Liver (tissue), 9 donors: ENCODE data around the gene TACC2. TPM values are rescaled to one million over a fixed set of nuclear protein-coding genes. Genes with fewer than 3 reads are reported as not detected.

ENCODE experiments used
- DNase-seq: peaks from one replicate; pipeline ENCODE4 v3.0.0-alpha.2; 2017; ENCODE audit warnings: low spot score
- H3K27ac ChIP-seq, 2 donors: one replicate each; pipeline ENCODE4 v1.7.0; 2013; ENCODE audit warnings: inconsistent platforms in 2 of 2, low read length in 2 of 2, control low read depth in 1 of 2, low read depth in 1 of 2, mild to moderate bottlenecking in 1 of 2
- H3K27me3 ChIP-seq, 4 donors: one replicate each; pipeline versions ENCODE4 v1.6.1 to v1.7.0; 2013; ENCODE audit warnings: low read length in 3 of 4, inconsistent platforms in 1 of 4, mild to moderate bottlenecking in 1 of 4, moderate library complexity in 1 of 4; ENCODE audit not compliant: control insufficient read depth in 4 of 4, insufficient read depth in 4 of 4
- H3K36me3 ChIP-seq, 4 donors: one replicate each; pipeline versions ENCODE4 v1.6.1 to v1.7.0; 2013; ENCODE audit warnings: low read length in 3 of 4, mild to moderate bottlenecking in 3 of 4, low read depth in 1 of 4, moderate library complexity in 1 of 4; ENCODE audit not compliant: control insufficient read depth in 4 of 4, insufficient read depth in 3 of 4
- H3K4me1 ChIP-seq, 4 donors: one replicate each; pipeline versions ENCODE4 v1.6.1 to v1.7.0; 2013; ENCODE audit warnings: low read length in 3 of 4, mild to moderate bottlenecking in 3 of 4, moderate library complexity in 1 of 4; ENCODE audit not compliant: control insufficient read depth in 4 of 4, insufficient read depth in 4 of 4
- H3K4me3 ChIP-seq, 3 donors: one replicate each; pipeline versions ENCODE4 v1.6.1 to v1.7.0; 2013; ENCODE audit warnings: low read length in 3 of 3, control low read depth in 1 of 3, low read depth in 1 of 3, mild to moderate bottlenecking in 1 of 3
- H3K9ac ChIP-seq, 2 donors: one replicate each; pipeline ENCODE4 v1.7.0; 2013; ENCODE audit warnings: low read length in 2 of 2, mild to moderate bottlenecking in 2 of 2, moderate library complexity in 2 of 2, control low read depth in 1 of 2, low read depth in 1 of 2
- H3K9me3 ChIP-seq, 4 donors: one replicate each; pipeline versions ENCODE4 v1.6.1 to v1.7.0; 2013; ENCODE audit warnings: low read length in 3 of 4; ENCODE audit not compliant: control insufficient read depth in 4 of 4
- EGR1 ChIP-seq, 2 donors: IDR thresholded peaks; 2 replicates each; pipeline ENCODE4 v1.6.1; 2016 to 2018; ENCODE audit warnings: antibody characterized with exemption in 2 of 2, low read depth in 2 of 2
- FOXA1 ChIP-seq: IDR thresholded peaks from 2 replicates; pipeline ENCODE4 v1.6.1; 2016; ENCODE audit warnings: antibody characterized with exemption
- FOXA2 ChIP-seq: IDR thresholded peaks from 2 replicates; pipeline ENCODE4 v1.6.1; 2016; ENCODE audit warnings: antibody characterized with exemption
- GABPA ChIP-seq, 2 donors: IDR thresholded peaks in 1 of 2; conservative IDR thresholded peaks in 1 of 2; 2 replicates each; pipeline ENCODE4 v1.6.1; 2016; ENCODE audit warnings: antibody characterized with exemption in 2 of 2, mild to moderate bottlenecking in 1 of 2, moderate library complexity in 1 of 2
- HNF4A ChIP-seq, 2 donors: conservative IDR thresholded peaks; 2 replicates each; pipeline ENCODE4 v1.6.1; 2016; ENCODE audit warnings: antibody characterized with exemption in 2 of 2, mild to moderate bottlenecking in 2 of 2
- HNF4G ChIP-seq: IDR thresholded peaks from 2 replicates; pipeline ENCODE4 v1.6.1; 2016; ENCODE audit warnings: antibody characterized with exemption
- JUND ChIP-seq, 2 donors: IDR thresholded peaks; 2 replicates each; pipeline ENCODE4 v1.6.1; 2016; ENCODE audit warnings: antibody characterized with exemption in 2 of 2
- MAX ChIP-seq: IDR thresholded peaks from 2 replicates; pipeline ENCODE4 v1.6.1; 2016; ENCODE audit warnings: antibody characterized with exemption
- NR2F2 ChIP-seq: IDR thresholded peaks from 2 replicates; pipeline ENCODE4 v1.6.1; 2016; ENCODE audit warnings: antibody characterized with exemption
- RAD21 ChIP-seq, 2 donors: IDR thresholded peaks; 2 replicates each; pipeline ENCODE4 v1.6.1; 2016; ENCODE audit warnings: antibody characterized with exemption in 2 of 2, mild to moderate bottlenecking in 2 of 2
- REST ChIP-seq: IDR thresholded peaks from 2 replicates; pipeline ENCODE4 v1.6.1; 2016; ENCODE audit warnings: antibody characterized with exemption, mild to moderate bottlenecking
- RXRA ChIP-seq, 2 donors: IDR thresholded peaks; 2 replicates each; pipeline ENCODE4 v1.6.1; 2017 to 2018; ENCODE audit warnings: antibody characterized with exemption in 2 of 2, mild to moderate bottlenecking in 1 of 2
- SP1 ChIP-seq: IDR thresholded peaks from 2 replicates; pipeline ENCODE4 v1.6.1; 2018; ENCODE audit warnings: antibody characterized with exemption, mild to moderate bottlenecking
- TAF1 ChIP-seq: conservative IDR thresholded peaks from 2 replicates; pipeline ENCODE4 v1.6.1; 2016; ENCODE audit warnings: antibody characterized with exemption, mild to moderate bottlenecking
- YY1 ChIP-seq: IDR thresholded peaks from 2 replicates; pipeline ENCODE4 v1.6.1; 2016; ENCODE audit warnings: antibody characterized with exemption, mild to moderate bottlenecking
- WGBS: extraction: QIAGEN DNeasy Blood & Tissue Kit; methylation state at CpG from one replicate; pipeline ENCODE4 v1.1.7; 2013; 5-methylcytosine and 5-hydroxymethylcytosine counted together
- polyA plus RNA-seq, 2 donors: library from polyadenylated mRNA; stranded (reverse) in 1 of 2; unstranded in 1 of 2; fragments of 200-250 nt in 1 of 2; fragments of >200 nt in 1 of 2; fragmentation: Nextera tagmentation in 1 of 2; extraction: Ambion mirVana in 1 of 2; gene quantifications; one replicate each; pipeline versions ENCODE4 v1.2.1 to v1.2.3, GENCODE V29; 2013 to 2015
- total RNA-seq, 2 donors: library from RNA; depleted of rRNA; stranded (reverse); fragments of >200 nt; gene quantifications; one replicate each; pipeline ENCODE4 v1.2.3, GENCODE V29; 2014
- TF ChIP-seq, protein P1 (sequence below): IDR thresholded peaks from 2 replicates; pipeline ENCODE4 v1.6.1; 2016; ENCODE audit warnings: antibody characterized with exemption
- TF ChIP-seq, protein P2 (sequence below): IDR thresholded peaks from 2 replicates; pipeline ENCODE4 v1.6.1; 2016; ENCODE audit warnings: antibody characterized with exemption
- TF ChIP-seq, protein P3 (sequence below): fragments of 150-350 bp; IDR thresholded peaks from 2 replicates; pipeline ENCODE4 v1.5.1; 2017; ENCODE audit warnings: improper control_type of control experiment, low read depth, low read length; ENCODE audit not compliant: missing input control
- donor health status: healthy.
- donor health status: healthy.
- donor health status: healthy.
- donor health status: healthy.
- donor health status: healthy.

Gene TACC2
- total and polyA plus RNA-seq, 4 donors, result 1.5 to 9.1 (median 7.8) TPM

DNA sequence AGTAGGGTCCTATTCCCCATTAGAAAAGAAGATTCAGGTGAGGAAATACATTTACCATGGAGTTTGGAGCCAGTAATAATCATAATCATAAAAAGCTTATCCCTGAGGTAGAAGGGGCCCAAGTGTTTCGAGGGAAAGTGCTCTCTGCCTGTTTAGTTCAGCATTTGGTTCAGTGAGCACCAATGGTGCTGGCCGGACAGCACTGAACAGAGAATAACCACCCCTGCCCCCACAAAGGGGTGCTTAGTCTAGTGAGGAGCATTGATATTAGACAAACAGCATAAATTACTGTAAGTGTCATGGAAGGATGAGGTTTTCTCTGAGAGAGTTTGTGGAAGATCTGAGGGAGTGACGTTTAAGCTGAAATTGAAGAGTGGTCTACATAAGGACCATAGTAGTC lies 39.5 kb upstream of the TACC2 start:
- TF ChIP-seq, protein P1, sequence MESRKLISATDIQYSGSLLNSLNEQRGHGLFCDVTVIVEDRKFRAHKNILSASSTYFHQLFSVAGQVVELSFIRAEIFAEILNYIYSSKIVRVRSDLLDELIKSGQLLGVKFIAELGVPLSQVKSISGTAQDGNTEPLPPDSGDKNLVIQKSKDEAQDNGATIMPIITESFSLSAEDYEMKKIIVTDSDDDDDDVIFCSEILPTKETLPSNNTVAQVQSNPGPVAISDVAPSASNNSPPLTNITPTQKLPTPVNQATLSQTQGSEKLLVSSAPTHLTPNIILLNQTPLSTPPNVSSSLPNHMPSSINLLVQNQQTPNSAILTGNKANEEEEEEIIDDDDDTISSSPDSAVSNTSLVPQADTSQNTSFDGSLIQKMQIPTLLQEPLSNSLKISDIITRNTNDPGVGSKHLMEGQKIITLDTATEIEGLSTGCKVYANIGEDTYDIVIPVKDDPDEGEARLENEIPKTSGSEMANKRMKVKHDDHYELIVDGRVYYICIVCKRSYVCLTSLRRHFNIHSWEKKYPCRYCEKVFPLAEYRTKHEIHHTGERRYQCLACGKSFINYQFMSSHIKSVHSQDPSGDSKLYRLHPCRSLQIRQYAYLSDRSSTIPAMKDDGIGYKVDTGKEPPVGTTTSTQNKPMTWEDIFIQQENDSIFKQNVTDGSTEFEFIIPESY, result no peak
- no peak for TF ChIP-seq YY1
- no peak for TF ChIP-seq EGR1 (IDR thresholded peaks at IDR 0.05; ENCODE audit: low read depth in 2 of 2)
- TF ChIP-seq GABPA (IDR thresholded peaks at IDR 0.05 in 1 of 2, conservative IDR thresholded peaks at IDR 0.05 in 1 of 2), result no peak
- no peak for TF ChIP-seq REST
- TF ChIP-seq FOXA2, result no peak
- TF ChIP-seq HNF4A (conservative IDR thresholded peaks at IDR 0.05), result no peak
- TF ChIP-seq HNF4G, result no peak
- TF ChIP-seq, protein P2, sequence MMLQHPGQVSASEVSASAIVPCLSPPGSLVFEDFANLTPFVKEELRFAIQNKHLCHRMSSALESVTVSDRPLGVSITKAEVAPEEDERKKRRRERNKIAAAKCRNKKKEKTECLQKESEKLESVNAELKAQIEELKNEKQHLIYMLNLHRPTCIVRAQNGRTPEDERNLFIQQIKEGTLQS, result no peak
- TF ChIP-seq RXRA (IDR thresholded peaks at IDR 0.05), result no peak
- no peak for TF ChIP-seq RAD21 (IDR thresholded peaks at IDR 0.05)
- no peak for TF ChIP-seq JUND (IDR thresholded peaks at IDR 0.05)
- TF ChIP-seq NR2F2, result no peak
- no peak for TF ChIP-seq SP1
- TF ChIP-seq TAF1, result no peak
- Histone ChIP-seq H3K27me3 (no peaks in the 10 kb centered on the region), H3K4me3 (no peak overlapping the region), H3K36me3 (no peaks in the 10 kb centered on the region), H3K9ac (no peak overlapping the region), H3K9me3 (no peaks in the 10 kb centered on the region), H3K27ac (no peak overlapping the region), H3K4me1 (no peaks in the 10 kb centered on the region)
- DNase-seq, result no peak
- 94% methylated on average over 3 of the region's 3 CpGs for WGBS

DNA sequence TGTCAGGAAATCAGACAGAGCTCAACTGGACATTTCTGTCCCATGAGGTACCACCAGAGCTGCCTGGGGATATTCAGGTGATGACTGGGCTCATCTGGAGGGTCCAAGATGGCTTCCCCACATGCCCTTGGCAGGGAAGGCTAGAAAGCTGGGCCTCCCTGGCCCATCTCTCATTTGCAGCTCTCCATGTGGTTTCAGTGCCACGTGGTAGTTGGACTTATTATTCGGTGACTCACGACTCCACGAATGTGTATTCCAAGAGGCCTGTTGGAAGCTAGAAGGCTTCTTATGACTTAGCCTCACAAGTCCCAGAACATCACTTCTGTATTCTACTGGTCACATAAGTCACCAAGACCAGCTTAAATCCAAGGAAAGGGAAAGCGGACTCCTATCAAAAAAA lies 36.7 kb upstream of the TACC2 start:
- H3K27me3 ChIP-seq, result no peaks in the 10 kb centered on the region
- H3K27ac ChIP-seq, result no peak overlapping the region
- 96% methylated on average over 5 of the region's 5 CpGs for WGBS
- no peak for DNase-seq
- no peaks in the 10 kb centered on the region for H3K4me1 ChIP-seq
- no peak overlapping the region for H3K4me3 ChIP-seq
- H3K36me3 ChIP-seq, result peaks cover 0 to 16% (median 3%) of the 10 kb centered on the region in 4 donors
- H3K9me3 ChIP-seq, result no peaks in the 10 kb centered on the region
- H3K9ac ChIP-seq, result no peak overlapping the region
- TF ChIP-seq NR2F2, result no peak
- TF ChIP-seq JUND (IDR thresholded peaks at IDR 0.05), result no peak
- TF ChIP-seq, protein P2, result no peak
- no peak for TF ChIP-seq FOXA1
- TF ChIP-seq RXRA (IDR thresholded peaks at IDR 0.05), result no peak
- TF ChIP-seq HNF4G, result no peak
- TF ChIP-seq TAF1, result no peak
- no peak for TF ChIP-seq MAX
- no peak for TF ChIP-seq GABPA (IDR thresholded peaks at IDR 0.05 in 1 of 2, conservative IDR thresholded peaks at IDR 0.05 in 1 of 2)
- TF ChIP-seq REST, result no peak
- TF ChIP-seq EGR1 (IDR thresholded peaks at IDR 0.05; ENCODE audit: low read depth in 2 of 2), result no peak
- TF ChIP-seq, protein P3, sequence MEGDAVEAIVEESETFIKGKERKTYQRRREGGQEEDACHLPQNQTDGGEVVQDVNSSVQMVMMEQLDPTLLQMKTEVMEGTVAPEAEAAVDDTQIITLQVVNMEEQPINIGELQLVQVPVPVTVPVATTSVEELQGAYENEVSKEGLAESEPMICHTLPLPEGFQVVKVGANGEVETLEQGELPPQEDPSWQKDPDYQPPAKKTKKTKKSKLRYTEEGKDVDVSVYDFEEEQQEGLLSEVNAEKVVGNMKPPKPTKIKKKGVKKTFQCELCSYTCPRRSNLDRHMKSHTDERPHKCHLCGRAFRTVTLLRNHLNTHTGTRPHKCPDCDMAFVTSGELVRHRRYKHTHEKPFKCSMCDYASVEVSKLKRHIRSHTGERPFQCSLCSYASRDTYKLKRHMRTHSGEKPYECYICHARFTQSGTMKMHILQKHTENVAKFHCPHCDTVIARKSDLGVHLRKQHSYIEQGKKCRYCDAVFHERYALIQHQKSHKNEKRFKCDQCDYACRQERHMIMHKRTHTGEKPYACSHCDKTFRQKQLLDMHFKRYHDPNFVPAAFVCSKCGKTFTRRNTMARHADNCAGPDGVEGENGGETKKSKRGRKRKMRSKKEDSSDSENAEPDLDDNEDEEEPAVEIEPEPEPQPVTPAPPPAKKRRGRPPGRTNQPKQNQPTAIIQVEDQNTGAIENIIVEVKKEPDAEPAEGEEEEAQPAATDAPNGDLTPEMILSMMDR, result no peak
- TF ChIP-seq, protein P1, result no peak
- TF ChIP-seq HNF4A (conservative IDR thresholded peaks at IDR 0.05), result no peak
- TF ChIP-seq SP1, result no peak
